Dedifferentiated amniotic fluid mesenchymal stem cell (primary cell): ENCODE results near the gene ING5.
"Not testable (repeated sequence)": the region's sequence is repeated elsewhere in the genome, so short reads cannot be mapped to it uniquely, and the experiment has no call there.

Experiments
- DNase-seq: peaks from one replicate; pipeline ENCODE4 v3.0.0-alpha.2; 2016; ENCODE audit errors: extremely low spot score

Gene ING5

DNA sequence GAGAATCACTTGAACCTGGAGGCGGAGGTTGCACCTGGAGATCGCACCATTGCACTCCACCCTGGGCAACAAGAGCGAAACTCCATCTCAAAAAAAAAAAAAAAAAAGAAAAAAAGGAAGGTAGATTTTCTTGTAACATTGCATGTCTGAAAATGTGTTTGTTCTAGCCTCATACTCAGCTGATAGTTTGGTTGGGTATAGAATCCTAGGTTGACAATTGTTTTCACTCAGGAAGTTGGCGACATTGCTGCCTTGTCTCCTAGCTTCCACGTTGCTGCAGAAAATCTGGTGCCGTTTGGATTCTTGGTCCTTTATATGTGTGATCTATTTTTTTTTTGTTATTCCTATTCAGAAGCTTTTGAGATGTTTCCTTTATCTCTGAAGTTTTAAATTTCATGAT lies 4.7 kb downstream of the ING5 start:
- no peak for DNase-seq

DNA sequence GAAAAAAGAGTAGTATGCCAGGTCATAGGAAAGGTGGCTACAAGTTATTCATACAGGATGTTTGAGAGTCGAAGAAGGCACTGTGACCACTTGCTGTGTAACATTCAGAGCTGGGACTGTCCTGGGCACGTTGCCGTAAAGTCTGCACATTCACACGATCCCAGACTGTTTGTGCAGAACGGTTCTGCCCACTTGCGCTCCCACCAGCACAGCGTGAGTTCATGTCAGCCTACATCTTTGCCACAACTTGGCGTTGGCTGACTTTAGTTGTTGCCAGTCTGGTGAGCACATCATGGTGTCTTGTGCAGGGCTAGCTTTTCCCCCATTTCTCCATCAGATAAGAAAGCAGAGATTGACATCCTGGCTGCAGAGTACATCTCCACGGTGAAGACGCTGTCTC lies 7.0 kb downstream of the ING5 start:
- DNase-seq = no peak

DNA sequence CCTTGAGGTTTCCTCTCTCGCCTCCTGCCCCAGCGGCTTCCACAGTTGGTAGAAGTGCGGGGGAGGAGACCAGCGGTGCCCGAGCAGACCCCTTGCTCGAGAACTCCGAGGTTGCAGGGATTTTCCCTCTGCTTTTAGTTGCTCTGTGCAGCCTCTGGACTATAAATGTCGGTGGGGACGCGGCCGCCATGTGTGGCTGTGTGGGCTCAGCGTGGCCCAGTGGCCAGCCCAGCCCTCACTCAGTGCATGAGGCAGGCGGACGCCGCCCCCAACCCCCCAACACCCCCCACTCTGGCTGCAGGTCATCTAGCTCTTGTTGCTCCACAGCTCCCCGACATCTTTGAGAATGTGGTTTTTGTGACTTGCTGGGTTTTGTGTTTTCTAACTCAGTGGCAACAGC lies 17.3 kb downstream of the ING5 start:
- no peak for DNase-seq

DNA sequence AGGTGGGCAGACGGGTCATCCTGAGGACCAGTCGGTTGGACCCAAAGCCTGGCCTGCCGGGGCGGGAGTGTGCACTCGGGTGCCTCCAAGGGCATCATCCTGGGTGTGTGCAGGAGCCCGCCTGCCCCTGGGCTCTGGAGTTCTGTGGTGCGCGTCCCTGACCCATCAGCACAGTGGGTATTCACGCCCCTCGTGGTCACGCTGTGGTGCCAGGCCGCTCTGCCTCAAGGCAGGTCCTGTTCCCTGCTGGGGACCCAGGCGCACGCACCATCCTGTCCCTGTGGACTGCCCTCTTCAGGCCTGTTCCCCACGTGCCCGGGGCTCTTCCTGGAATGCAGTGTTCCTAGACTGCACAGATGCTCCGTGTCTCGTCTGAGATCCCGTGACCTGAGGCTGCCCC lies 18.3 kb downstream of the ING5 start:
- DNase-seq = no peak

DNA sequence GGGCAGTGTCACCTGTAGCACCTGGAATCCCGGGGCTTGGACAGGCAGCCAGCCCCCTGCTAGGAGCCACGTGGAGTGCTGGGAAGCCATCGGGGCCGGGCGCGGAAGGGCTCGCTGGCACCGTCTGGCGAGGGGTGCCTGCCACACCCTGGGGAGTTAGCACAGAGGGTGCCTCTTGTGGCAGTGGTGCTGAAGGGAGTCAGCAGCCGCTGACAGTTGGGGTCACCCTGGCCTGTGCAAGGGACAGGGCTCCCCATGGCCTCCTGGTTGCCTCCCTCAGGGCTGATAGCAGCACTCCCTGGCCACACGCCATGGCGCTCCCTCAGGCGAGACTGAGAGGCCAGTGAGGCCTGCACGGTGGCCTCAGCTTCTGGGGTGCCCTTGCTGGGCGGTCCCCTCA lies 18.7 kb downstream of the ING5 start:
- no peak for DNase-seq

DNA sequence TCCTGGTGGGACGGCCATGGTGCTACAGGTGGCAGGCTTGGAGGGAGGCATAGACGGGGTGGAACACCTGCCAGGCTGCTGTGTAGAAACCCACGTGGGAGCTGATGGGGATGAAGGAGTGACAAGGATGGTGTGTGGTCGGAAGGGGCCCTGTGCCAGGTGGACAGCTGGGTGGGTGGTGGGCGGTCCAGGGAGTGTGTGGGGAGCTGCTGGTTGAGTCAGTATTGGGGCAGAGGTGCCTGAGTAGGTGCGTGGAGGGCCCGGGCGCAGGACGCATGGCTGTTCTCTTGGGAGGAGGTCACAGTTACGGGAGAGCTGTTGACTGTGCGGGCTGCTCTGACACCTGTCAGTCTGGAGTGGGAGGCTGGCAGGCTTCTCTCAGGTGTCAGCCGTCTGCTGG lies 20.0 kb downstream of the ING5 start:
- no peak for DNase-seq

DNA sequence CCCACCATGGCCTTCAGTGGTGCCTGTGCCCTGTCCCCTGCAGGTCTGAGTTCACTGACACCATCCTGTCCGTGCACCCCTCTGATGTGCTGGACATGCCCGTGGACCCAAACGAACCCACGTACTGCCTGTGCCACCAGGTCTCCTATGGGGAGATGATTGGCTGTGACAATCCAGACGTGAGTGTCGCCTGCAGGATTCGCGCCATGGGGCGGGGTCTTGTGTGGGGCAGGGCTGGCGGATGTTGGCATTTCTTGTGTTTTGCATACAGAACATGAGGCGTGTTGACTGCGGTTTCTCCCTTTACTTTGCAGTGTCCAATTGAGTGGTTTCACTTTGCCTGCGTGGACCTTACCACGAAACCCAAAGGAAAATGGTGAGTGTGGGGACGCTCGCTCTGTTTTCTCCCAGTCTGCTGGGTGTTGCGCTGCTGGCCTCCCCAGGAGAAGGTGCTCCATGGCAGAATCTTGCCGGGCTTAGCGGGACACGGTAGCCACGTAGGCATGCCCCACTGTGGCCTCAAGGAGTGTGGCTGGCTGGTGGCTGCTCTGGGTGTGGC lies 21.1 kb downstream of the ING5 start:
- DNase-seq = no peak

DNA sequence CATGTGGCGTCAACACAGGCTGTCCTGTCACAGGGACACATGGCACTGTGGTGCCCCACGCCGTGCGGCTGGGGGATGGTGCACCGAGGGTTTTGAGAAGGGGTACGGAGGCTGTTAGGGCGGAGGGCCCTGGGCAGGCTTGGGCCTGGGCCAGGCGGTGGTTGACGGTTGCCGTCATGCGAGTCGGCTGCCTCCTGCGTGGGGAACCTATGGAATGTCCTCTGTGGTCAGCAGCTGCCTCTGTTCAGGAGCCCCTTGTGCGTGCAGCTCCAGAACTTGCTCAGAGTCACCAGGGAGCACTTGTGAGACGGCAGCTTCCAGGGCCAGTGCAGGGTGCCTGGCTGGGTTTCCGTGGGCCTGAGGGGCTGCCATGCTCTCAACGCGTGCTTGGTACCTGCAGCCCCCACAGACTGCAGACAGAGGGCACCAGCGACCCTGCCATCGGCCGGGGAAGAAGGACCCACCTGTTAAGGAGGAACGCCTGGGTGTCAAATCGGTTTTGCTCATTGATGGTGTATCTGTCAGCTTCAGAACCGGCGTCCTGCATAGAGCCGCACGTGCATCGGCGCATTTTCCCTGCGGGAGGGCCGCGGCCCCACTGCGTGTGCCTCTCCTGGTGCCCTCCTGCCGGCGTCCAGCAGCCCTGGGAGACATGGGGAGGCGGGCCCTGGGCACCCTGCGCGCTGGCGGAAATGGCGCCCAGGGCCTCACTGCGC lies 22.6 kb downstream of the ING5 start:
- no peak for DNase-seq

DNA sequence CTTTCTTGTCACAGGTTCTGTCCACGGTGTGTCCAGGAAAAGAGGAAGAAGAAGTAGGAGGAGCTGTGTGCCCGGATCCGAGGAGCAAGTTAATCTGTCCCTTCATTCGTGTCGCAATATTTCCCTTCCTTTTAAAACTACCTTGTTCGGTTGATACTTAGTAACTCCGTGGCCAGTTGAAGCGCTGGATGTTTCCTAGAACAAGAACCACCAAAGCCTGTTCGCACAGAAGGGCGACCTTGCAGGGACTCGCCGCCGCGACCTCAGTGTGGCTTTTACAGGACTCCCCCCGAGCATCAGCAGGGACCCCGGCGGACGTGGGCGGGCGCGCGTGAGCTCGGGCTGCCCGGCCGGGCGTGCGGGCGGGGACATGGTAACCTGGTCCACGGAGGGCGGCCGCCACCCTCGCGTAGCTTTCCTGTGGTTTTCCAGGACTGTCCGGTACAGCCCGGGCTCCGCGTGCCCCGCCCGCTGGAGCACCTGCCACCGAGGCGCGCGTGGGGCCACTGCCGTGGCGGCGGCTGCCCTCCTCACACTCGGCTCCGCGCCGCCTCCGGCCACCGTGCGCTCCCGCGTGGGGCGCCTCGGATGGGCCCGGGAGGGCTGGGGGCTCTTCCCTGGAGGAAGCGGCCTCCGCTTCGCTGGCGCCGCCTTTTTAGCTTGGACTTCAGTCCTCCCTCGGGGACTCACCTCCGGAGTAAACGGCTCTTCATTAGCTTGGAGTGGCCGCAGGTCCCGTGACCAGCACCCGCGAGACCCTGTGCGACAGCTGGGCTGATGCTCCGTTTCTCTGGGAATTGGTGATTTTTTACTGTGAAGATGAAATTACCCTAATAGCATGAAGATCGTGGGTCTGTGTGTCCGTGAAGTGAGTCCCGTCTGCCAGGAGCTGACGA lies 23.4 kb downstream of the ING5 start:
- no peak for DNase-seq

DNA sequence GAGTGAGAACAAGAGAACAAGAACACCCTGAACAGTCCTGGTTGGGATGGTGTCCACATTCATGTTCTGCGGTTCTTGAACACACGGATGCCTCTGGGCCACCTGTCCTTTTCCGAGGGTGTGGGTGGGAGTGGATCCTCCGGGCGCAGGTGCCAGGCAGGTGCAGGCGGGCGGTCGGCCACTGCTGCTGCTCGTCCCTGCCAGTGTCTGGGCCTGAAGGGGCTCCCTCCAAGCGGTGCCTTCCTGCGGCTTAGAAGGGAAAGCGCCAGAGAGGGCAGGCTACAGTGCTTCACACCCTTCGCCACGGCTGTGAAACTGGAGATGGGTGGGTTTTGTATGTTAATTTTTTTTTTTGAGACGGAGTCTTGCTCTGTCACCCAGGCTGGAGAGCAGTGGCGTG lies 24.6 kb downstream of the ING5 start:
- DNase-seq = no peak

DNA sequence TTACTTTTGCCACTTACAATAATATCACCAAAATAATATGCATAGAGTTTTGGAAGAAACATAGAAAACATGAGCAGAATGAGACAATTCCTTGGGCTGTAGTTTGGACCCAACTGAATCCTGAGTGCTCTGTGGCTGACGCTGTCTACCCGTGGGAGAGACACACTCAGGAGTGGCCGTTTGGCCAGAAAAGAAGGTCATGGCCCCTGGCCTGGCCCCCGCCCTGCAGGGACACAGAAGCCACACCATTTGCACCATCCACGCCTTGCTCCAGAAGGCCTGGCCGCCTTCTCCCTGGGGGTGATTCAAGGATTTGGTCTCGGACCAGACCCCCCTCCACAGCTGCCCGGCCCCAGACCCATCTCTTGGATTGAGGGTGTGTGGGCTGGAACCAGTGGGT lies 26.2 kb downstream of the ING5 start:
- no peak for DNase-seq

DNA sequence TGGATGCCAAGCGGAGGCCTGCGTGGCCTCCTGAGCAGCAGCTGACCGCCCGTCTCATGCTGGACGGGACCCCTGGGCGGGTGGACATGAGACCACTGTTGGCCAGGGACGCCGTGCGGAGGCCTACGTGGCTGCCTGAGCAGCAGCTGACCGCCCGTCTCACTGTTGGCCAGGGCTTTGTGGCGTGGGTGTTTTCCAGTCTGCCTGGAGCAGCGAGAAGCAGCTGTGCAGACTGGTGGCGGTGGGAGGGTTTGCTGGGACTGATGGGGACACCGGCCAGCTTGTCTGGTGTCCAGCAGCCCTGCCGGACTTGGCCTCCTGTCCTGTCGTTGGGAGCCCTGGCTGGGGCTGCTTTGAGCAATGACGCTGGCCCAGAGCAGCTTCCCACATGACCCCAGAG lies 26.8 kb downstream of the ING5 start:
- no peak for DNase-seq

DNA sequence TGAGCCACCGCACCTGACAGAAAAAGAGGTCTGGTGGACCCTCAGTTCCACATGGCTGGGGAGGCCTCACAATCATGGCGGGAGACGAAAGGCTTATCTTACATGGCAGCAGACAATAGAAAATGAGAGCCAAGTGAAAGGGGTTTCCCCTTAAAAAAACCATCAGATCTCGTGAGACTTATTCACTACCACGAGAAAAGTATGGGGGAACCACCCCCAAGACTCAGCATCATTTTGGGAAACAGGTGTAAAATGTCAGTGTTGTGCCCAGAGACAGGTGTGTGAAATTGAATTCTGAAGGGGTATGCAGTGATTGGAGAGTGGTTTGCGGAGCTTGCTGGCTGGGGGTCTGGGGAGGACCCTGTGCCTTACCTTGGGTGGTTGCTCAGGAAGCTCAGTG lies 28.0 kb downstream of the ING5 start:
- no peak for DNase-seq

DNA sequence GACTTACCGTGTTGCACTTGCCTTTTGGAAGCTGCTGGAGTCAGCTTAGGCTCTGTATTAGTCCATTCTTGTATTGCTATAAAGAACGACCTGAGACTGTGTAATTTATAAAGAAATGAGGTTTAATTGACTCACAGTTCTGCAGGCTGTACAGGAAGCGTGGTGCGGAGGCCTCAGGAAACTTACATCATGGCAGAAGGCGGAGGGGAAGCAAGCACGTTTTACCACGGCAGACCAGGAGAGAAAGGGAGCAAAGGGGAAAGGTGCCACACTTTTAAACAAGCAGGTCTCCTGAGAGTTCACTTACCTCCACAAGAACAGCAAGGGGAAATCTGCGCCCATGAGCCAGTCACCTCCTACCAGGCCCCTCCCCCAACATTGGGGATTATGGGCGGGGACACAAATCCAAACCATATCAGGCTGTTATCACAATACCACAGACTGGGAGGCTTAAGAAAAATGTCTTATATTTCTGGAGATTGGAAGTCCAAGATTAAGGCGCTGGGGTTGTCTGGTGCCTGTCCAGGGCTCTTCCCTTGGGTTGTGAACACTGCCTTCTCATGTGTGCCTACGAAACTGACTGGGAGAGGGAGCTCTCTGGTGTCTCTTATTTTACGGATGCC lies 28.9 kb downstream of the ING5 start:
- no peak for DNase-seq

DNA sequence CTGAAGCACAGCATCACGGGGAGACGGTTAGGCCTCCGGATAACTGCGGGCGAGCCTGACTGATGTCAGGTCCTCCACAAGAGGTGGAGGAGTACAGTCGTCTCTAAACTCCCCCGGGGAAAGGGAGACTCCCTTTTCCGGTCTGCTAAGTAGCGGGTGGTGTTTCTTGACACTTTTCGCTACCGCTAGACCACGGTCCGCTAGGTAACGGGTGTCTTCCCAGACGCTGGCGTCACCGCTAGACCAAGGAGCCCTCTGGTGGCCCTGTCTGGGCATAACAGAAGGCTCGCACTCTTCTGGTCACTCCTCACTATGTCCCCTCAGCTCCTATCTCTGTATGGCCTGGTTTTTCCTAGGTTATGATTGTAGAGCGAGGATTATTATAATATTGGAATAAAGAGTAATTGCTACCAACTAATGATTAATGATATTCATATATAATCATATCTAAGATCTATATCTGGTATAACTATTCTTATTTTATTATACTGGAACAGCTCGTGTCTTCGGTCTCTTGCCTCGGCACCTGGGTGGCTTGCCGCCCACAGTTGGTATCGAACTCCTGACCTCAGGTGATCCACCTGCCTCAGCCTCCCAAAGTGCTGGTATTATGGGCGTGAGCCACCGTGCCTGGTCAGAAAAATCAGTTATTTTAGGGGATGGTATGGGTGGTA lies 30.8 kb downstream of the ING5 start:
- DNase-seq = not testable (repeated sequence)

DNA sequence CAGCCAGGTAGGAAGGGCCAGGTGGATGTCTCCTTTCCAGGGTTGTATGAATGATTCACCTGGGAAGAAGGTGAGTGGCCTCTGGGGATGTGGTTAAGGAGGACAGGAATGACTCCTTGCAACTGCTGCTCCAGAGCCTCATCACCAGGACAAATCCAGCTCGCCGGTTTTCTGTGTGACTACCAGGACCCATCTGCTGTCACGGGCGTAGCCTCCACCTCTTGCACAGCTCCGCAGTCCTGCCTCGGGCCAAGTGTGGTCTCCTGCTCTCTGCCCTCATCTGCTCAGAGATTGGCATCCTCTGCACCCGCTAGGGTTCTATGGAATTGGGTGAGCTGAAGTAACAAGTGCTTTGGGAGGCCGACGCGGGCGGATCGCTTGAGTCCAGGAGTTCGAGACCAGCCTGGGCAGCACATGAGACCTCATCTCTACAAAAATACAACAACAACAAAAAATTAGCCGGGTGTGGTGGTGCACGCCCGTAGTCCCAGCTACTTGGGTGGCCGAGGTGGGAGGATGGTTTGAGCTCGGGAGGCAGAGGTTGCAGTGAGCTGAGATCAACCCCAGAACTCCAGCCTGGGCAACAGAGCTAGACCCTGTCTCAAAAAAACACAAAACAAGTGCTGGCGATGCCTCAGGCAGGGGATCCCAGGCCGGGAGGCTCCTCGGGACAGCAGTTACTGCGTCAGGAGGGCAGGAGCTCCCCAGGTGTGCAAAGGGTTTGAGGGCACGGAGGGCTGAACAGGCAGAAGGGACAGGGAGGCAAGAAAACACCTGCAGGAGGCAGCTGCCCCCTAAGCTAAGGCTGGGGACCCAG lies 31.8 kb downstream of the ING5 start:
- no peak for DNase-seq

DNA sequence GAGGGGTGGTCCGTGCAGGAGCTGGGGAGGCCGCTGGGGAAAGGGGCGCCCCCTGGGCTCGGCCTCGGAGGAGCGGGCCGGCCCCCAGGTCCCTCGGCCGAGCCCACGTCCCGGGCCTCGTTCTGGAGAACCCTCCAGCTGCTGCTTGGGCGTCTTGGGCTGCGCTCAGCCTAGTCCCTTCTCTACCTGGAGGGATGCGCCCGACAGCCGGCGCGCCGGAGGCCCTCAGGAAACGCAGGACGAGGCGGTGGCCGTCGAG lies 32.3 kb downstream of the ING5 start:
- DNase-seq = no peak

DNA sequence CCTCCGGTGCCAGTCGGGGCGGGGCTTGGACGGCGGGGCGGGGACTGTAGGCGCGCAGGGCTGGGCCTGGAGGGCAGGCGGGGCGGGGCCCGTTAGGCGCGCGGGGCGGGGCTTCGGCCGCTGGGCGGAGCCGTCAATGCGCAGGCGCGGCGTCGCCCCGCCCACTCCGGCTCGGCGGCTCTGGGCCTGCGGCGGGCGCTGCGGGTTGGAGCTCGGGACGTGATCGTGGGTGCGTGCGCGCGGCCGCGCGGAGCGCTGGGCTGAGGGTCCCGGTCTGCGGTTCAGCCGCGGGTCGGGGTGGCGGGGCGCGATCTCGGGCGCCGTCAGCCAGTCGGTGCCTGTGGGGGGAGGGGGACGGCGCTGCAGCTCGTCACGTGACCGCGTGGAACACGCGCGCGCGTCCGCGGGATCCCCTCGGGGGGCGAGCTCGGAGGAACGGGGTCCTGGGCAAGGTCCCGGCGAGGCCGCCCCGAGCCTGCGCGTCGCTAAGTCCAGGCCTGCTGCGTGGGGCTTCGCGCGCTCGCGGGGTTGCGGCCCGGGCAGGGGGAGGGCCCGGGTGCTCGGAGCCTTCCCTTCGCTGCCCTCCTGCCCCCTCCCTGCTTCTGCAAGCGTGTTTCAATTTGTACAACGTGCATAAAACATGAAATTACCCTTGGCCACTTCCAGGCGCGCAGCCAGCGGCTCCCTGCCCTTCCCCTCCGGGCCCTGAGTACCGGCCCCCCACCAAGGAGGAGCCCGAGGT lies 32.8 kb downstream of the ING5 start, which contains the start of gene D2HGDH:
D2HGDH (plus strand) TSS at position 164 of the 742 bp plus-strand sequence. CDS start 595 bp downstream, outside the sequence.
- peak; percentile 72 for DNase-seq

DNA sequence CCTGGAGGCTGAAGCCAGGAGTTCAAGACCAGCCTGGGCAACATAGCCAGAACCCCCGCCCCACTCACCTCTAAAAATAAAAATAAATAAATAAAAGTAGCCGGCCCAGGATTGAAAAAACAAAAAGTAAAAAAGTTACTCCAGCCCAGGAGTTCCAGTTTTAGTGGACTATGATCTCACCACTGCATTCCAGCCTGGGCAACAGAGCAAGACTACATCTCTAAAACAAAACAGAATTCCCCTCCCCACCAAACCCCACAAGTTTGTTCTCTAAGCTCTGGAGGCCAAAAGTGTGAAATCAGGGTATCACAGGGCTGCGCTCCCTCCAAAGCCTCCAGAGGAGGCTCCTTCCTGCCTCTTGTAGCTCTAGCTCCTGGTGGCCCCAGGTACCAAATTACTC lies 34.3 kb downstream of the ING5 start:
- no peak for DNase-seq

DNA sequence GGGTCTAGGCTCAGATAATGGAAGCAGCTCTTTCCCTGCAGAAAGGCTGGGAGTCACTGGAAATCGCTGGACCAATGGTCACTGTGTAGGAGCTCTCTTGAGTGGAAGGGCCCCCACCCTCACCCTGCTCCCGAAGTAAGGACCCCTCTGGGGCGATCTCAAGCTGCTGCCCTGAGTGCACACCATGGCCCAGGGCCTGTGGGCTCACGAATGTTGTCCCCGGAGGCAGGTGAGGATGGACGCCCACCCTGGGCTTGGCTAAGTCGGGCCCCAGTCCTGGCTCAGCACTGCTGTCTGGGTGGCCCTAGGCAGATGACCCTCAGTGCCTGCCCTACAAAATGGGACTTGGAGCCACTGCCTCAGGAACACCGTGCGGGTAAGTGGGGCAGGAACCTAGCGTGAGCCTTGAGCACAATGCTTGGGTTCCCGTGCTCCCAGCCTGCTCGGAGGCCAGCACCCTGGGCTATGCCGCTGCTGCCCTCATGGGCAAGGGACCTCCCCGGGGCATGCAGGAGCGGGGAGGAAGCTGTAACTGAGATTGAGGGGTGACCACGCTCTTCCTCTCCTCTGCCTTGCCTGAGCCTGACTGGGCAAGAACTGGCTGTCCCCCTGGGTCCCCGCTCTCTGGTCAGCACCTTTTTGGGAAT lies 36.3 kb downstream of the ING5 start:
- no peak for DNase-seq
